22Rv1 (cell line): ENCODE data around the gene SERAC1.

ENCODE experiments used
- CTCF ChIP-seq: fragments of 450-650 bp; IDR thresholded peaks from 2 replicates; pipeline ENCODE4 v1.5.1; 2017; ENCODE audit warnings: mild to moderate bottlenecking
- ZFX ChIP-seq: fragments of 450-650 bp; IDR thresholded peaks from 2 replicates; pipeline ENCODE4 v1.6.1; 2017; ENCODE audit warnings: antibody characterized with exemption, borderline replicate concordance

- TF ChIP-seq CTCF, result no peak
- TF ChIP-seq ZFX, result no peak
These were observed 3.4 kb downstream of the SERAC1 start for GRCh38 chr6:158164579-158165170.
